CD14-positive monocyte (primary cell): Measurements from ENCODE around the gene MICALL2. TPM values are rescaled to one million over a fixed set of nuclear protein-coding genes. Genes with fewer than 3 reads are reported as not detected.
A peak's percentile ranks its signal among the peaks of the same experiment; 100 is the strongest.

Source experiments
- DNase-seq, 3 donors: peaks; one replicate each; pipeline ENCODE4 v3.0.0-alpha.2; 2011 to 2022
- H2AFZ ChIP-seq: 2 replicates; pipeline ENCODE4 v1.6.0; 2012; ENCODE audit warnings: mild to moderate bottlenecking, low read depth, low read length, inconsistent platforms; ENCODE audit not compliant: insufficient read depth, poor library complexity, severe bottlenecking
- H3K27ac ChIP-seq, 2 donors: 1 replicate in 1 of 2; 2 replicates in 1 of 2; pipeline ENCODE4 v1.5.1; 2012 to 2013; ENCODE audit warnings: low read length in 2 of 2, control low read depth in 1 of 2, inconsistent platforms in 1 of 2, low read depth in 1 of 2, mild to moderate bottlenecking in 1 of 2
- H3K27me3 ChIP-seq, 2 donors: one replicate each; pipeline versions ENCODE4 v1.6.0 to v1.6.1; 2011 to 2013; ENCODE audit warnings: low read length in 2 of 2; ENCODE audit not compliant: control insufficient read depth in 2 of 2, insufficient read depth in 2 of 2
- H3K36me3 ChIP-seq, 2 donors: replicated peaks in 1 of 2; 1 replicate in 1 of 2; 2 replicates in 1 of 2; pipeline versions ENCODE4 v1.5.1 to v1.6.1; 2012 to 2013; ENCODE audit warnings: low read length in 2 of 2, control low read depth in 1 of 2, inconsistent platforms in 1 of 2, mild to moderate bottlenecking in 1 of 2; ENCODE audit not compliant: insufficient read depth in 2 of 2, control insufficient read depth in 1 of 2
- H3K4me1 ChIP-seq, 2 donors: 1 replicate in 1 of 2; 2 replicates in 1 of 2; pipeline versions ENCODE4 v1.5.1 to v1.6.1; 2012 to 2013; ENCODE audit warnings: low read length in 2 of 2, control low read depth in 1 of 2, inconsistent platforms in 1 of 2, mild to moderate bottlenecking in 1 of 2, moderate library complexity in 1 of 2; ENCODE audit not compliant: insufficient read depth in 2 of 2, control insufficient read depth in 1 of 2
- H3K4me2 ChIP-seq: replicated peaks from 2 replicates; pipeline ENCODE3; 2012; ENCODE audit warnings: low read length, moderate library complexity, mild to moderate bottlenecking; ENCODE audit not compliant: poor library complexity, severe bottlenecking; ENCODE audit errors: extremely low read depth
- H3K4me3 ChIP-seq, 3 experiments: fragments of 200-600 bp in 1 of 3; sonication (generic) in 1 of 3; replicated peaks in 1 of 3; 1 replicate in 2 of 3; 2 replicates in 1 of 3; pipeline ENCODE4 v1.5.1; 2011 to 2013; ENCODE audit warnings: low read length in 3 of 3, mild to moderate bottlenecking in 3 of 3, control low read depth in 2 of 3, low read depth in 2 of 3, inconsistent platforms in 1 of 3, moderate library complexity in 1 of 3
- H3K79me2 ChIP-seq: 2 replicates; pipeline ENCODE4 v1.6.0; 2012; ENCODE audit warnings: mild to moderate bottlenecking, control low read depth, inconsistent platforms, low read length, moderate library complexity; ENCODE audit not compliant: insufficient read depth
- H3K9ac ChIP-seq: 2 replicates; pipeline ENCODE4 v1.6.0; 2017; ENCODE audit warnings: low read length, mild to moderate bottlenecking; ENCODE audit not compliant: insufficient read depth, poor library complexity, severe bottlenecking
- H3K9me3 ChIP-seq, 2 donors: replicated peaks in 1 of 2; 1 replicate in 1 of 2; 2 replicates in 1 of 2; pipeline versions ENCODE4 v1.5.1 to v1.6.1; 2012 to 2013; ENCODE audit warnings: low read length in 2 of 2, control low read depth in 1 of 2; ENCODE audit not compliant: control insufficient read depth in 1 of 2, insufficient read depth in 1 of 2
- H4K20me1 ChIP-seq: 2 replicates; pipeline ENCODE4 v1.6.0; 2012; ENCODE audit warnings: mild to moderate bottlenecking, low read length, control low read depth, moderate library complexity; ENCODE audit not compliant: insufficient read depth
- H3K27ac Mint-ChIP-seq, 7 donors: one replicate each; pipeline ENCODE4 v1.8.0; 2020; ENCODE audit warnings: mild to moderate bottlenecking in 7 of 7, mixed read lengths in 7 of 7, moderate library complexity in 6 of 7, inconsistent platforms in 2 of 7
- H3K27me3 Mint-ChIP-seq, 3 donors: one replicate each; pipeline ENCODE4 v1.8.0; 2021 to 2022; ENCODE audit warnings: low read depth in 3 of 3, mild to moderate bottlenecking in 3 of 3, mixed read lengths in 3 of 3, moderate library complexity in 3 of 3, inconsistent platforms in 1 of 3
- H3K36me3 Mint-ChIP-seq, 2 donors: one replicate each; pipeline ENCODE4 v1.8.0; 2020; ENCODE audit warnings: mixed read lengths in 2 of 2, inconsistent platforms in 1 of 2, mild to moderate bottlenecking in 1 of 2
- H3K4me1 Mint-ChIP-seq: one replicate; pipeline ENCODE4 v1.8.0; 2020; ENCODE audit warnings: mild to moderate bottlenecking, mixed read lengths
- H3K4me3 Mint-ChIP-seq, 2 donors: one replicate each; pipeline ENCODE4 v1.8.0; 2020; ENCODE audit warnings: mild to moderate bottlenecking in 2 of 2, mixed read lengths in 2 of 2, moderate library complexity in 1 of 2
- H3K9me3 Mint-ChIP-seq, 7 donors: one replicate each; pipeline ENCODE4 v1.8.0; 2020 to 2022; ENCODE audit warnings: mixed read lengths in 7 of 7, mild to moderate bottlenecking in 6 of 7, moderate library complexity in 6 of 7, inconsistent platforms in 2 of 7
- WGBS: methylation state at CpG from one replicate; pipeline ENCODE4 v1.1.5; 2013; ENCODE audit warnings: missing lambda C conversion rate; ENCODE audit not compliant: insufficient coverage; 5-methylcytosine and 5-hydroxymethylcytosine counted together
- intact Hi-C, 2 donors: fragments of 100-400 bp; cut with micrococcal nuclease; formaldehyde crosslinking; loops; one replicate each; pipeline versions ENCODE4 v1.15.0 to v1.15.1; 2023
- polyA plus RNA-seq, 3 donors: library from polyadenylated mRNA; depleted of rRNA in 1 of 3; unstranded in 2 of 3; stranded (reverse) in 1 of 3; fragments of 300-500 nt in 2 of 3; fragments of >200 nt in 1 of 3; fragmentation: Illumina TruSeq in 2 of 3; gene quantifications; 1 replicate in 2 of 3; 2 replicates in 1 of 3; pipeline ENCODE4 v1.2.3, GENCODE V29; 2012 to 2021
- TF ChIP-seq, protein P1 (sequence below): fragments of 200-600 bp; IDR thresholded peaks from one replicate; pipeline ENCODE4 v1.8.0; 2022; ENCODE audit warnings: antibody characterized with exemption, mild to moderate bottlenecking

The MICALL2 gene
- polyA plus RNA-seq, 3 donors: 0.14 to 7.2 (median 0.72) TPM

DNA sequence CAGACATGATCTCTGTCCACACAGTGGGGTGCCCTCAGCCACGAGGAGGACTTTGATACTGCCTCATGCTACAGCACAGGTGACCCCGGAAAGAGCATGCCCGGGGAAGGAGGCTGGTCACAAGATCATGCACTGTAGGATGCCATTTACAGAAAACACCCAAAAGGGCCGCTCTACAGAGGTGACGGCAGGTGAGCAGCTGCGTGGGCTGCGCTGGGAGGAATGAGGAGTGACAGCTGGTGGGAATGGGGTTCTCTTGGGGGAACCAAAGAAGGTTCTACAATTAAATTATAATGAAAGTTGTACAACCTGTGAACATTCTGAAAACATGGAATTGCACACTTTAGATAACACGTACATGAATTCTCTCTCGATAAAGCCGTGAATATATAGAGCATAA is 33.0 kb upstream of the MICALL2 start:
- WGBS: 100% methylated on average over 6 of the region's 10 CpGs
- TF ChIP-seq, protein P1, sequence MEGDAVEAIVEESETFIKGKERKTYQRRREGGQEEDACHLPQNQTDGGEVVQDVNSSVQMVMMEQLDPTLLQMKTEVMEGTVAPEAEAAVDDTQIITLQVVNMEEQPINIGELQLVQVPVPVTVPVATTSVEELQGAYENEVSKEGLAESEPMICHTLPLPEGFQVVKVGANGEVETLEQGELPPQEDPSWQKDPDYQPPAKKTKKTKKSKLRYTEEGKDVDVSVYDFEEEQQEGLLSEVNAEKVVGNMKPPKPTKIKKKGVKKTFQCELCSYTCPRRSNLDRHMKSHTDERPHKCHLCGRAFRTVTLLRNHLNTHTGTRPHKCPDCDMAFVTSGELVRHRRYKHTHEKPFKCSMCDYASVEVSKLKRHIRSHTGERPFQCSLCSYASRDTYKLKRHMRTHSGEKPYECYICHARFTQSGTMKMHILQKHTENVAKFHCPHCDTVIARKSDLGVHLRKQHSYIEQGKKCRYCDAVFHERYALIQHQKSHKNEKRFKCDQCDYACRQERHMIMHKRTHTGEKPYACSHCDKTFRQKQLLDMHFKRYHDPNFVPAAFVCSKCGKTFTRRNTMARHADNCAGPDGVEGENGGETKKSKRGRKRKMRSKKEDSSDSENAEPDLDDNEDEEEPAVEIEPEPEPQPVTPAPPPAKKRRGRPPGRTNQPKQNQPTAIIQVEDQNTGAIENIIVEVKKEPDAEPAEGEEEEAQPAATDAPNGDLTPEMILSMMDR: no peak
- H3K4me1 ChIP-seq: no peaks in the 10 kb centered on the region
- no peak overlapping the region for H3K27ac Mint-ChIP-seq
- H3K4me1 Mint-ChIP-seq: no peaks in the 10 kb centered on the region
- H3K9me3 Mint-ChIP-seq: no peaks in the 10 kb centered on the region
- no peak overlapping the region for H3K4me3 ChIP-seq
- no peak overlapping the region for H3K4me2 ChIP-seq
- peaks cover 14% of the 10 kb centered on the region for H4K20me1 ChIP-seq
- H2AFZ ChIP-seq: no peak overlapping the region
- DNase-seq: no peak
- H3K36me3 ChIP-seq: peaks cover 85 to 100% of the 10 kb centered on the region in 2 donors
- H3K36me3 Mint-ChIP-seq: peaks cover 66 to 92% of the 10 kb centered on the region in 2 donors
- intact Hi-C loops: loop anchor here in 1 of 2 donors (10.0 kb wide), 1 partner anchor 853 kb away; no protein-coding TSS in a partner anchor
- H3K27me3 ChIP-seq: no peaks in the 10 kb centered on the region
- no peak overlapping the region for H3K4me3 Mint-ChIP-seq
- no peak overlapping the region for H3K9ac ChIP-seq
- H3K9me3 ChIP-seq: no peaks in the 10 kb centered on the region
- no peaks in the 10 kb centered on the region for H3K79me2 ChIP-seq
- H3K27ac ChIP-seq: no peak overlapping the region
- H3K27me3 Mint-ChIP-seq: no peaks in the 10 kb centered on the region

DNA sequence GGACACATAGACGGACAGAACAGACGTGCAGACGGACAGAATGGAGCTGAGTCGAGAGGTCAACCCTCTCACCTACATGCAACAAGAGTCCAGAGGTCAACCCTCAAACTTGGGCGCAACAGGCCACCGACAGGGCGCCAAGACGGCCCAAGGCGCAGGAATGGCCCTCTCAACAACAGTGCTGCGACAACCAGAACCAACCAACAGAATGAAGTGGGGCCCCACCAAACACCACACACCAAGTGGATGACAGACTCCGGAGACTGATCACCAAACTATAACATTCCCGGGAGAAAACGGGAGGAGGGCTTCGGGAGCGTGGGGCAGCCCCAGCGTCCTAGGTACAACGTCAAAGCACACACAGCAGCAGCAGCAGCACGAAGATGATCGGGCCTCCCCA is 31.6 kb upstream of the MICALL2 start:
- Histone ChIP-seq H3K27ac (no peak overlapping the region), H3K4me1 (no peaks in the 10 kb centered on the region), H2AFZ (no peak overlapping the region), H3K79me2 (no peaks in the 10 kb centered on the region), H3K9ac (no peak overlapping the region), H3K4me2 (no peak overlapping the region), H3K27me3 (no peaks in the 10 kb centered on the region), H4K20me1 (peaks cover 14% of the 10 kb centered on the region), H3K4me3 (no peak overlapping the region), H3K9me3 (no peaks in the 10 kb centered on the region), H3K36me3 (peaks cover 83 to 98% of the 10 kb centered on the region in 2 donors)
- Mint-ChIP-seq H3K27ac (peak overlapping the region in 4 of 7 donors; percentile 5 to 81 (median 44)), H3K9me3 (no peaks in the 10 kb centered on the region), H3K27me3 (no peaks in the 10 kb centered on the region), H3K36me3 (peaks cover 67 to 90% of the 10 kb centered on the region in 2 donors), H3K4me3 (no peak overlapping the region), H3K4me1 (no peaks in the 10 kb centered on the region)
- TF ChIP-seq, protein P1: no peak
- DNase-seq: no peak
- intact Hi-C loops: loop anchor here in 1 of 2 donors (10.0 kb wide), 1 partner anchor 854 kb away; no protein-coding TSS in a partner anchor
- 98% methylated on average over 16 of the region's 19 CpGs for WGBS
